ENCODE results near the gene RAG2. TPM values are rescaled to one million over a fixed set of nuclear protein-coding genes. Genes with fewer than 3 reads are reported as not detected.

RAG2 gene
- total RNA-seq, 1 experiment from 2014 or later, result 0.10 TPM

DNA sequence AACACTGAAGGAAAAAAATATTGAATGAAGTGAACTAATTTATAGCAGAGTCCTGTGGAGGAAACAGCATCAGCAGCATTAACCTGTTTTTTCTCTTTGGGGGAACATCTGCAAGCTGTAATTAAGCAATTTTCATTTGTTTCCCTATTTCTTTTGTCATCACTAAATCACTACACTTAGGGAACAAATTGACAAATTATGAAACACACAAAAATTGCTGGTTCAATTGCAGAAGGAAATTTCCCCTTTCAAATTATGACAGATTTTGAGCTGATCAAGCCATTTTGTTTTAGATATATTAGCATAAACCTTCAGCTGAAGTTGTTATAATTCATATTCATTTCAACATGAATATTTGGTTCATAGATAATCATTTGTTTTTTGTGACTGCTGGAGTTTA, 22.2 kb upstream of the RAG2 start:
- TF ChIP-seq, protein P1, sequence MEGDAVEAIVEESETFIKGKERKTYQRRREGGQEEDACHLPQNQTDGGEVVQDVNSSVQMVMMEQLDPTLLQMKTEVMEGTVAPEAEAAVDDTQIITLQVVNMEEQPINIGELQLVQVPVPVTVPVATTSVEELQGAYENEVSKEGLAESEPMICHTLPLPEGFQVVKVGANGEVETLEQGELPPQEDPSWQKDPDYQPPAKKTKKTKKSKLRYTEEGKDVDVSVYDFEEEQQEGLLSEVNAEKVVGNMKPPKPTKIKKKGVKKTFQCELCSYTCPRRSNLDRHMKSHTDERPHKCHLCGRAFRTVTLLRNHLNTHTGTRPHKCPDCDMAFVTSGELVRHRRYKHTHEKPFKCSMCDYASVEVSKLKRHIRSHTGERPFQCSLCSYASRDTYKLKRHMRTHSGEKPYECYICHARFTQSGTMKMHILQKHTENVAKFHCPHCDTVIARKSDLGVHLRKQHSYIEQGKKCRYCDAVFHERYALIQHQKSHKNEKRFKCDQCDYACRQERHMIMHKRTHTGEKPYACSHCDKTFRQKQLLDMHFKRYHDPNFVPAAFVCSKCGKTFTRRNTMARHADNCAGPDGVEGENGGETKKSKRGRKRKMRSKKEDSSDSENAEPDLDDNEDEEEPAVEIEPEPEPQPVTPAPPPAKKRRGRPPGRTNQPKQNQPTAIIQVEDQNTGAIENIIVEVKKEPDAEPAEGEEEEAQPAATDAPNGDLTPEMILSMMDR (IDR thresholded peaks at IDR 0.05), result no peak
- Histone ChIP-seq H3K27ac (ENCODE audit: low read length) (peak overlapping the region; percentile 61; the same call in 1 of the 2 replicates), H3K9me3 (ENCODE audit: control insufficient read depth, insufficient read depth, low read depth, low read length) (no peaks in the 10 kb centered on the region), H3K36me3 (ENCODE audit: control insufficient read depth, insufficient read depth, low read length) (no peaks in the 10 kb centered on the region), H3K4me3 (ENCODE audit: low read depth in 2 of 2, low read length in 2 of 2) (no peak overlapping the region), H3K4me1 (ENCODE audit: control insufficient read depth, insufficient read depth, low read length) (peaks cover 3% of the 10 kb centered on the region; the same call in 1 of the 2 replicates), H3K27me3 (ENCODE audit: control insufficient read depth, insufficient read depth, low read length) (no peaks in the 10 kb centered on the region)
- no peak for DNase-seq (ENCODE audit: low read depth, low spot score)
- no TSS peak for BruUV-seq (replicated peaks)
- intact Hi-C loops (cut with micrococcal nuclease; ENCODE audit: unreplicated experiment), result loop anchor here (5.0 kb wide), 1 partner anchor 127 kb away; no protein-coding TSS in a partner anchor
- in situ Hi-C loops (cut with HindIII; ENCODE audit: low pct_unique_long_range_greater_than_20kb, low sequenced_read_pairs), result no loop called here
- ATAC-seq, result no peak
- ChIA-PET POLR2A (no interaction called here), CTCF (no interaction called here)

DNA sequence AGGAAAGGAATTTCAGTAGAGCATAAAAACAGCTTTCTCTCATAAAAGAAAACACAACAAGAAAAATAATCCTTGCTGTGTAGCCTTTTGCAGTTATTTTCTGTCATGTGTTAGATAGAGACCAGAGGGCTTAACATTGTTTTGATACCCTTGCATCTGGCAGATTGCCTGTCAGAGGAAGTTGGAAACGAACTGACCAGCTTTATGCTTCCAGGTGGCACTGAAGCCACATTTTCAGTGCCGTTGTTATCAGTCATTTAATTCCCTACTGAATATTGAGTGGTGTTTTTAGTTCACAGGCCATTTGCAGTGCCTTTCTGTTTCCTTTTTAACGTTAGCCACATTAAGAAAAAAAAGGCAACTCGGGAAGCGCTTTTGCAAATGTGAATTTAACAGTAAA, 21.5 kb upstream of the RAG2 start:
- H3K4me1 ChIP-seq (ENCODE audit: control insufficient read depth, insufficient read depth, low read length), result peaks cover 3% of the 10 kb centered on the region; the same call in 1 of the 2 replicates
- POLR2A ChIA-PET, result no interaction called here
- no peaks in the 10 kb centered on the region for H3K27me3 ChIP-seq (ENCODE audit: control insufficient read depth, insufficient read depth, low read length)
- no TSS peak for BruUV-seq (replicated peaks)
- ATAC-seq (no peak), DNase-seq (ENCODE audit: low read depth, low spot score) (no peak)
- CTCF ChIA-PET, result no interaction called here
- H3K36me3 ChIP-seq (ENCODE audit: control insufficient read depth, insufficient read depth, low read length), result no peaks in the 10 kb centered on the region
- in situ Hi-C loops (cut with HindIII; ENCODE audit: low pct_unique_long_range_greater_than_20kb, low sequenced_read_pairs), result no loop called here
- TF ChIP-seq POLR2AphosphoS5 (IDR thresholded peaks at IDR 0.05; ENCODE audit: low read depth, low read length), result no peak
- no peak for TF ChIP-seq TCF7L2 (IDR thresholded peaks at IDR 0.05; ENCODE audit: low read depth, low read length)
- TF ChIP-seq, protein P1 (IDR thresholded peaks at IDR 0.05), result no peak
- TF ChIP-seq SIN3A (IDR thresholded peaks at IDR 0.05; ENCODE audit: borderline replicate concordance, insufficient read depth, low read depth, low read length), result no peak
- TF ChIP-seq, protein P2, sequence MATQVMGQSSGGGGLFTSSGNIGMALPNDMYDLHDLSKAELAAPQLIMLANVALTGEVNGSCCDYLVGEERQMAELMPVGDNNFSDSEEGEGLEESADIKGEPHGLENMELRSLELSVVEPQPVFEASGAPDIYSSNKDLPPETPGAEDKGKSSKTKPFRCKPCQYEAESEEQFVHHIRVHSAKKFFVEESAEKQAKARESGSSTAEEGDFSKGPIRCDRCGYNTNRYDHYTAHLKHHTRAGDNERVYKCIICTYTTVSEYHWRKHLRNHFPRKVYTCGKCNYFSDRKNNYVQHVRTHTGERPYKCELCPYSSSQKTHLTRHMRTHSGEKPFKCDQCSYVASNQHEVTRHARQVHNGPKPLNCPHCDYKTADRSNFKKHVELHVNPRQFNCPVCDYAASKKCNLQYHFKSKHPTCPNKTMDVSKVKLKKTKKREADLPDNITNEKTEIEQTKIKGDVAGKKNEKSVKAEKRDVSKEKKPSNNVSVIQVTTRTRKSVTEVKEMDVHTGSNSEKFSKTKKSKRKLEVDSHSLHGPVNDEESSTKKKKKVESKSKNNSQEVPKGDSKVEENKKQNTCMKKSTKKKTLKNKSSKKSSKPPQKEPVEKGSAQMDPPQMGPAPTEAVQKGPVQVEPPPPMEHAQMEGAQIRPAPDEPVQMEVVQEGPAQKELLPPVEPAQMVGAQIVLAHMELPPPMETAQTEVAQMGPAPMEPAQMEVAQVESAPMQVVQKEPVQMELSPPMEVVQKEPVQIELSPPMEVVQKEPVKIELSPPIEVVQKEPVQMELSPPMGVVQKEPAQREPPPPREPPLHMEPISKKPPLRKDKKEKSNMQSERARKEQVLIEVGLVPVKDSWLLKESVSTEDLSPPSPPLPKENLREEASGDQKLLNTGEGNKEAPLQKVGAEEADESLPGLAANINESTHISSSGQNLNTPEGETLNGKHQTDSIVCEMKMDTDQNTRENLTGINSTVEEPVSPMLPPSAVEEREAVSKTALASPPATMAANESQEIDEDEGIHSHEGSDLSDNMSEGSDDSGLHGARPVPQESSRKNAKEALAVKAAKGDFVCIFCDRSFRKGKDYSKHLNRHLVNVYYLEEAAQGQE (IDR thresholded peaks at IDR 0.05; ENCODE audit: insufficient read depth in 1 of 2, low read depth in 2 of 2, low read length in 1 of 2), result no peak
- intact Hi-C loops (cut with micrococcal nuclease; ENCODE audit: unreplicated experiment), result no loop called here
- H3K4me3 ChIP-seq (ENCODE audit: low read depth in 2 of 2, low read length in 2 of 2), result no peak overlapping the region
- no peaks in the 10 kb centered on the region for H3K9me3 ChIP-seq (ENCODE audit: control insufficient read depth, insufficient read depth, low read depth, low read length)
- peak overlapping the region; percentile 61 for H3K27ac ChIP-seq (ENCODE audit: low read length)
